H1 (cell line): ENCODE results near the gene ATAD3A. TPM values are rescaled to one million over a fixed set of nuclear protein-coding genes. Genes with fewer than 3 reads are reported as not detected.

Experiments
- CTCF ChIA-PET: fragments of 300-600 bp; sonication (Branson Sonifier 250); formaldehyde crosslinking; loops from one replicate; lab custom pipeline; 2021; ENCODE audit not compliant: partially characterized antibody; lab: Charles Lee
- POLR2A ChIA-PET: fragments of 300-600 bp; sonication (Branson Sonifier 250); formaldehyde crosslinking; loops from one replicate; lab custom pipeline; 2021; ENCODE audit warnings: inconsistent platforms; ENCODE audit not compliant: partially characterized antibody; lab: Charles Lee
- DNase-seq, 2 experiments: peaks; one replicate each; pipeline versions ENCODE4 v3.0.0 to v3.0.0-alpha.2; 2010 to 2022; ENCODE audit warnings: low spot score in 2 of 2, low read depth in 1 of 2, mixed read lengths in 1 of 2
- FAIRE-seq: peaks from 2 replicates; lab custom pipeline; 2011; peaks lifted over from hg19 to GRCh38; lab: Jason Lieb, UNC
- H2AFZ ChIP-seq: 2 replicates; pipeline ENCODE4 v1.8.1; 2012; ENCODE audit warnings: low read length, inconsistent platforms
- H2AK5ac ChIP-seq: 2 replicates; pipeline ENCODE4 v1.6.1; 2013; ENCODE audit warnings: low read depth, low read length
- H2BK120ac ChIP-seq: replicated peaks from 2 replicates; pipeline ENCODE3; 2013; ENCODE audit warnings: low read depth, low read length, inconsistent platforms
- H2BK12ac ChIP-seq: 2 replicates; pipeline ENCODE4 v1.6.1; 2013; ENCODE audit warnings: low read depth, low read length
- H2BK15ac ChIP-seq: 2 replicates; pipeline ENCODE4 v1.6.1; 2013; ENCODE audit warnings: low read length
- H2BK20ac ChIP-seq: 2 replicates; pipeline ENCODE4 v1.6.1; 2013; ENCODE audit warnings: low read length
- H2BK5ac ChIP-seq: 2 replicates; pipeline ENCODE4 v1.6.1; 2013; ENCODE audit warnings: low read depth, low read length
- H3K14ac ChIP-seq: 2 replicates; pipeline ENCODE4 v1.6.1; 2013; ENCODE audit warnings: inconsistent platforms; ENCODE audit not compliant: insufficient read length
- H3K18ac ChIP-seq: 2 replicates; pipeline ENCODE4 v1.6.1; 2013; ENCODE audit warnings: low read length; ENCODE audit errors: extremely low read depth
- H3K23ac ChIP-seq: 2 replicates; pipeline ENCODE4 v1.6.1; 2013; ENCODE audit warnings: inconsistent platforms; ENCODE audit not compliant: insufficient read length
- H3K23me2 ChIP-seq: 2 replicates; pipeline ENCODE4 v1.6.1; 2013; ENCODE audit warnings: low read depth, low read length
- H3K27ac ChIP-seq: 2 replicates; pipeline ENCODE4 v1.6.1; 2011; ENCODE audit warnings: low read depth, low read length, inconsistent platforms
- H3K27me3 ChIP-seq, 4 experiments: replicated peaks in 1 of 4; 1 replicate in 1 of 4; 2 replicates in 3 of 4; pipeline versions ENCODE4 v1.6.1 to v1.8.1; 2011 to 2013; ENCODE audit warnings: low read length in 3 of 4, mild to moderate bottlenecking in 3 of 4, inconsistent platforms in 2 of 4, mixed read lengths in 2 of 4, moderate library complexity in 1 of 4; ENCODE audit not compliant: control insufficient read depth in 3 of 4, insufficient read depth in 3 of 4; ENCODE audit errors: extremely low read depth in 1 of 4
- H3K36me3 ChIP-seq, 4 experiments: 2 replicates each; pipeline versions ENCODE4 v1.6.1 to v1.8.1; 2011 to 2013; ENCODE audit warnings: mild to moderate bottlenecking in 4 of 4, low read length in 3 of 4, moderate library complexity in 2 of 4, control low read depth in 1 of 4, inconsistent platforms in 1 of 4; ENCODE audit not compliant: insufficient read depth in 4 of 4, control insufficient read depth in 2 of 4
- H3K4ac ChIP-seq: replicated peaks from 2 replicates; pipeline ENCODE3; 2013; ENCODE audit warnings: low read length, low read depth, mixed read lengths, inconsistent platforms; ENCODE audit not compliant: insufficient read length
- H3K4me1 ChIP-seq, 4 experiments: replicated peaks in 1 of 4; 1 replicate in 1 of 4; 2 replicates in 3 of 4; pipeline versions ENCODE4 v1.6.1 to v1.8.1; 2011 to 2013; ENCODE audit warnings: low read length in 3 of 4, inconsistent platforms in 2 of 4, mixed read lengths in 1 of 4; ENCODE audit not compliant: insufficient read depth in 4 of 4, control insufficient read depth in 3 of 4
- H3K4me2 ChIP-seq, 2 experiments: 2 replicates each; pipeline versions ENCODE4 v1.6.1 to v1.8.1; 2011 to 2013; ENCODE audit warnings: low read depth in 2 of 2, low read length in 2 of 2, control low read depth in 1 of 2, inconsistent platforms in 1 of 2, mild to moderate bottlenecking in 1 of 2; ENCODE audit not compliant: insufficient read depth in 1 of 2
- H3K4me3 ChIP-seq, 4 experiments: fragments of 200-600, 300-600 bp in 1 of 4; sonication (generic), shearing (Covaris generic), sonication (Bioruptor Twin) in 1 of 4; 2 replicates each; pipeline versions ENCODE4 v1.5.1 to v1.8.1; 2011 to 2016; ENCODE audit warnings: low read length in 4 of 4, low read depth in 3 of 4, control low read depth in 2 of 4, inconsistent platforms in 2 of 4, mild to moderate bottlenecking in 2 of 4, mixed read lengths in 1 of 4, moderate library complexity in 1 of 4; ENCODE audit not compliant: insufficient read depth in 2 of 4; ENCODE audit errors: extremely low read depth in 1 of 4
- H3K56ac ChIP-seq: replicated peaks from 2 replicates; pipeline ENCODE3; 2013; ENCODE audit warnings: low read depth, mild to moderate bottlenecking, mixed read lengths, low read length, inconsistent platforms; ENCODE audit not compliant: insufficient read length
- H3K79me1 ChIP-seq: 2 replicates; pipeline ENCODE4 v1.6.1; 2013; ENCODE audit warnings: low read depth, low read length, control low read depth
- H3K79me2 ChIP-seq, 2 experiments: 2 replicates each; pipeline versions ENCODE4 v1.6.1 to v1.8.1; 2012 to 2013; ENCODE audit warnings: low read length in 2 of 2, mild to moderate bottlenecking in 2 of 2, inconsistent platforms in 1 of 2; ENCODE audit not compliant: insufficient read depth in 2 of 2, control insufficient read depth in 1 of 2
- H3K9ac ChIP-seq, 4 experiments: replicated peaks in 1 of 4; 1 replicate in 1 of 4; 2 replicates in 3 of 4; pipeline versions ENCODE4 v1.6.1 to v1.8.1; 2011 to 2013; ENCODE audit warnings: low read depth in 3 of 4, low read length in 3 of 4, control low read depth in 2 of 4, mild to moderate bottlenecking in 2 of 4, moderate library complexity in 2 of 4, inconsistent platforms in 1 of 4; ENCODE audit errors: extremely low read depth in 1 of 4
- H3K9me3 ChIP-seq, 2 experiments: 2 replicates each; pipeline versions ENCODE4 v1.6.1 to v1.8.1; 2012 to 2013; ENCODE audit warnings: mild to moderate bottlenecking in 2 of 2, moderate library complexity in 2 of 2, control low read depth in 1 of 2, inconsistent platforms in 1 of 2, low read depth in 1 of 2, low read length in 1 of 2, mixed read lengths in 1 of 2; ENCODE audit not compliant: insufficient read depth in 2 of 2
- H4K20me1 ChIP-seq, 2 experiments: replicated peaks in 1 of 2; 2 replicates each; pipeline versions ENCODE3 to v1.8.1; 2011 to 2013; ENCODE audit warnings: inconsistent platforms in 2 of 2, low read length in 2 of 2, mild to moderate bottlenecking in 1 of 2; ENCODE audit not compliant: insufficient read depth in 2 of 2, control insufficient read depth in 1 of 2
- H4K5ac ChIP-seq: 2 replicates; pipeline ENCODE4 v1.6.1; 2013; ENCODE audit warnings: low read length, low read depth, mixed read lengths, inconsistent platforms; ENCODE audit not compliant: insufficient read length
- H4K8ac ChIP-seq: 2 replicates; pipeline ENCODE4 v1.8.0; 2013; ENCODE audit warnings: mild to moderate bottlenecking, moderate library complexity, low read length, inconsistent platforms; ENCODE audit not compliant: insufficient read depth; ENCODE audit errors: extremely low read depth
- H4K91ac ChIP-seq: replicated peaks from 2 replicates; pipeline ENCODE3; 2013; ENCODE audit warnings: low read length, mixed read lengths, inconsistent platforms; ENCODE audit not compliant: insufficient read length
- CHD1 ChIP-seq: IDR thresholded peaks from 2 replicates; pipeline ENCODE4 v1.6.1; 2012; ENCODE audit warnings: low read depth, low read length, improper control_type of control experiment
- HDAC6 ChIP-seq: IDR thresholded peaks from one replicate; pipeline ENCODE4 v1.7.1; 2012; ENCODE audit warnings: low read depth, mild to moderate bottlenecking, inconsistent platforms, low read length, moderate library complexity
- KDM4A ChIP-seq: IDR thresholded peaks from one replicate; pipeline ENCODE4 v1.7.1; 2012; ENCODE audit warnings: low read depth, mild to moderate bottlenecking, moderate library complexity, low read length, inconsistent platforms; ENCODE audit not compliant: severe bottlenecking
- MAFK ChIP-seq: IDR thresholded peaks from 2 replicates; pipeline ENCODE4 v1.6.1; 2012; ENCODE audit warnings: low read depth, mild to moderate bottlenecking, improper control_type of control experiment, low read length
- RAD21 ChIP-seq, 2 experiments: IDR thresholded peaks in 1 of 2; conservative IDR thresholded peaks in 1 of 2; 2 replicates each; pipeline ENCODE4 v1.6.1; 2011; ENCODE audit warnings: low read depth in 2 of 2, low read length in 2 of 2, improper control_type of control experiment in 1 of 2, inconsistent platforms in 1 of 2, mild to moderate bottlenecking in 1 of 2, moderate library complexity in 1 of 2
- SAP30 ChIP-seq: fragments of 300-600 bp; sonication (generic); IDR thresholded peaks from 2 replicates; pipeline ENCODE4 v1.7.1; 2012; ENCODE audit warnings: low read length, moderate library complexity, mild to moderate bottlenecking, inconsistent platforms; ENCODE audit not compliant: insufficient read depth, insufficient replicate concordance
- SIX5 ChIP-seq: IDR thresholded peaks from 2 replicates; pipeline ENCODE4 v1.6.1; 2011; ENCODE audit warnings: mild to moderate bottlenecking, low read depth, low read length
- YY1 ChIP-seq: IDR thresholded peaks from 2 replicates; pipeline ENCODE4 v1.6.1; 2011; ENCODE audit warnings: low read depth, mild to moderate bottlenecking, low read length
- WGBS, 2 experiments: shearing (Covaris generic) in 1 of 2; methylation state at CpG; one replicate each; pipeline versions ENCODE4 v1.1.6 to v1.1.7; 2013 to 2015; ENCODE audit warnings: low lambda C conversion rate in 2 of 2, mixed read lengths in 2 of 2, inconsistent platforms in 1 of 2, low coverage in 1 of 2, missing lambda C conversion rate in 1 of 2; ENCODE audit not compliant: insufficient replicate concordance in 2 of 2, insufficient coverage in 1 of 2, insufficient read length in 1 of 2; ENCODE audit errors: extremely low coverage in 1 of 2, missing lambda C conversion rate in 1 of 2; 5-methylcytosine and 5-hydroxymethylcytosine counted together
- polyA plus RNA-seq, 7 experiments: library from polyadenylated mRNA; depleted of rRNA in 3 of 7; stranded (reverse) in 5 of 7; unstranded in 2 of 7; fragments of >200 nt in 5 of 7; fragments of 200-250 nt in 2 of 7; gene quantifications; 1 replicate in 5 of 7; 2 replicates in 1 of 7; 4 replicates in 1 of 7; pipeline versions ENCODE4 v1.2.1 to v1.2.3, GENCODE V29; 2011 to 2013; ENCODE audit warnings: missing spikeins in 2 of 7, mixed read lengths in 2 of 7
- total RNA-seq: library from RNA; stranded (reverse); fragmentation: NEBNext Ultra II Directional; extraction: Animal tissue kit (Norgen Biotek cat#: 25700); gene quantifications from 2 replicates; pipeline ENCODE4 v1.2.1, GENCODE V29; 2021
- TF ChIP-seq, protein P1 (sequence below), 3 experiments: IDR thresholded peaks; 1 replicate in 2 of 3; 2 replicates in 1 of 3; pipeline versions ENCODE4 v1.5.1 to v1.6.1; 2011; ENCODE audit warnings: low read length in 3 of 3, mild to moderate bottlenecking in 3 of 3, inconsistent platforms in 2 of 3, low read depth in 1 of 3, moderate library complexity in 1 of 3; ENCODE audit not compliant: insufficient read depth in 1 of 3; ENCODE audit errors: control extremely low read depth in 1 of 3
- TF ChIP-seq, protein P2 (sequence below): IDR thresholded peaks from 2 replicates; pipeline ENCODE4 v1.6.1; 2012; ENCODE audit warnings: inconsistent platforms

Gene ATAD3A
- total and polyA plus RNA-seq, 2 of the 8 experiments (the other 6 are each of a cell fraction or from before 2014, with no cell fraction given): 28.3 to 64.7 TPM

DNA sequence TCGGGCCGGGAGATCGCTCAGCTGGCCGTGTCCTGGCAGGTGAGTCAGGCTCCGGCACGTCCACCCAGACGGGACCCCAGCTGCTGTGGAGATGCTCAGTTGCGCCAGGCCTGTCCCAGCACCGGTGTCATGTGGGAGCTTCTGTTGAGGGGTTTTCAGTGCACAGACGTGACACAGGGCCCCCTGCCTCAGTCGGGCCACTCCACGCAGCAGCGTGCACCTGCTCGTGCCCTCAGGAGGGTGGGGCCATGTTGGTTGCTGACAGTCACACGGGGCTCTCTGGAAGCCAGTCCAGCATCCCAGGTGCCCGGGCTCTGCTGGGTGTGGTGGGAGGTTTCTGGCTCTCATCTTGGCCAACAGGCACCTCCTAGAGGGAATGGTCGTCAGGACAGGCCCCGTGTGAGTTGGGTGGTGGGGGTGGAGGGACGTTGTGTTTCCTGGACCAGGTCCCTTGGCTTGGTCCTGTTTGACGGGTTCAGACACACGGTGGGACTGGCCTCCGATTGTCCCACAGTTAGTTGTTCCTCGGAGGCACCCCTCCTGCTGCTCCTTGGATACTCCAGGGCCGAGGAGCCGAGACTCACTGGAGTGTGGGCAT lies 21.2 kb upstream of the ATAD3A start:
- Histone ChIP-seq H3K14ac (no peak overlapping the region), H3K27ac (no peak overlapping the region), H3K56ac (no peak overlapping the region), H2AFZ (no peak overlapping the region), H3K27me3 (no peaks in the 10 kb centered on the region), H3K23ac (no peak overlapping the region), H3K4ac (no peak overlapping the region), H2BK120ac (no peak overlapping the region), H3K9me3 (no peaks in the 10 kb centered on the region; a peak in 1 of 4 replicates), H3K79me2 (no peaks in the 10 kb centered on the region), H3K18ac (no peak overlapping the region), H3K23me2 (no peaks in the 10 kb centered on the region), H4K20me1 (peaks cover 0 to 1% of the 10 kb centered on the region in 2 experiments), H2AK5ac (no peak overlapping the region), H3K4me2 (no peak overlapping the region), H4K5ac (no peak overlapping the region), H2BK12ac (no peak overlapping the region), H3K9ac (no peak overlapping the region), H3K36me3 (peaks cover 6 to 55% (median 33%) of the 10 kb centered on the region in 4 experiments; a peak in 7 of 8 replicates), H3K4me3 (no peak overlapping the region), H2BK15ac (no peak overlapping the region), H3K79me1 (no peaks in the 10 kb centered on the region; the same call in 1 of the 2 replicates), H2BK20ac (no peak overlapping the region), H4K91ac (no peak overlapping the region), H3K4me1 (no peaks in the 10 kb centered on the region), H4K8ac (no peak overlapping the region), H2BK5ac (no peak overlapping the region)
- POLR2A ChIA-PET: interaction anchor here (1.1 to 2.1 kb wide), 2 partner anchors 8 to 10 kb away, joined by 4 to 6 read pairs; no protein-coding TSS in a partner anchor
- 94% methylated on average over 16 of the region's 25 CpGs; no CpG with 5 or more reads in 1 of the 2 experiments for WGBS, 2 experiments
- FAIRE-seq (no peak), DNase-seq (no peak)
- CTCF ChIA-PET: interaction anchor here (1.2 to 2.4 kb wide), 4 partner anchors 8 to 50 kb away, joined by 3 to 10 read pairs (median 6); no protein-coding TSS in a partner anchor
- TF ChIP-seq, protein P1, sequence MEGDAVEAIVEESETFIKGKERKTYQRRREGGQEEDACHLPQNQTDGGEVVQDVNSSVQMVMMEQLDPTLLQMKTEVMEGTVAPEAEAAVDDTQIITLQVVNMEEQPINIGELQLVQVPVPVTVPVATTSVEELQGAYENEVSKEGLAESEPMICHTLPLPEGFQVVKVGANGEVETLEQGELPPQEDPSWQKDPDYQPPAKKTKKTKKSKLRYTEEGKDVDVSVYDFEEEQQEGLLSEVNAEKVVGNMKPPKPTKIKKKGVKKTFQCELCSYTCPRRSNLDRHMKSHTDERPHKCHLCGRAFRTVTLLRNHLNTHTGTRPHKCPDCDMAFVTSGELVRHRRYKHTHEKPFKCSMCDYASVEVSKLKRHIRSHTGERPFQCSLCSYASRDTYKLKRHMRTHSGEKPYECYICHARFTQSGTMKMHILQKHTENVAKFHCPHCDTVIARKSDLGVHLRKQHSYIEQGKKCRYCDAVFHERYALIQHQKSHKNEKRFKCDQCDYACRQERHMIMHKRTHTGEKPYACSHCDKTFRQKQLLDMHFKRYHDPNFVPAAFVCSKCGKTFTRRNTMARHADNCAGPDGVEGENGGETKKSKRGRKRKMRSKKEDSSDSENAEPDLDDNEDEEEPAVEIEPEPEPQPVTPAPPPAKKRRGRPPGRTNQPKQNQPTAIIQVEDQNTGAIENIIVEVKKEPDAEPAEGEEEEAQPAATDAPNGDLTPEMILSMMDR (IDR thresholded peaks at IDR 0.05; ENCODE audit: control extremely low read depth in 1 of 3, insufficient read depth in 1 of 3, low read depth in 1 of 3, low read length in 3 of 3): no peak
- no peak for TF ChIP-seq RAD21 (IDR thresholded peaks at IDR 0.05 in 1 of 2, conservative IDR thresholded peaks at IDR 0.05 in 1 of 2; ENCODE audit: low read depth in 2 of 2, low read length in 2 of 2)
- no peak for TF ChIP-seq KDM4A
- TF ChIP-seq HDAC6: no peak
- TF ChIP-seq CHD1: no peak
- TF ChIP-seq SIX5: no peak
- no peak for TF ChIP-seq YY1
- TF ChIP-seq, protein P2, sequence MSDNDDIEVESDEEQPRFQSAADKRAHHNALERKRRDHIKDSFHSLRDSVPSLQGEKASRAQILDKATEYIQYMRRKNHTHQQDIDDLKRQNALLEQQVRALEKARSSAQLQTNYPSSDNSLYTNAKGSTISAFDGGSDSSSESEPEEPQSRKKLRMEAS: no peak
- no peak for TF ChIP-seq SAP30
- no peak for TF ChIP-seq MAFK
